ENCODE measurements around the gene CSMD2. TPM values are rescaled to one million over a fixed set of nuclear protein-coding genes. Genes with fewer than 3 reads are reported as not detected.

CSMD2 gene
- total RNA-seq, 8 experiments from 2014 or later, result 0.32 to 50.0 (median 1.2) TPM

DNA sequence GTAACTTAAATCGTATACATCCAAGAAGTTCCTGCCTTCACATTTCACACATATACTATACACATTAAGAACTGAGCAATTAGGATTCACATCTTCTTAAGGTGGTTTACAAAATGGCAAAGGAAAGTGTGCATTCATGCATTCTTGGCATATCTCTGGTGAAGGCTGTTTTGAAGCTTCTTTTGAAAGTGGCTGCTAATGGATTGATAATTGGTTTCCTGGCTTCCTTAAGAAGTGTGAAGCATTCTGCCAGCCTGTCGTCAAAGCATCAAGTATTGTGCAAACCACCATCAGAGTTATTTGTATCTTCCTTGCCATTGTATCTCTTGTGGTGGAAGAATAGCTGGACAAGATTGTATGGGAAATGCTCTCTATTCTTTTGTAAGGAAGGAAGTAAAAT is 396.2 kb downstream of the CSMD2 start:
- in situ Hi-C loops (cut with MboI; ENCODE audit: low pct_unique_long_range_greater_than_20kb in 2 of 9, low sequenced_read_pairs in 9 of 9, unreplicated experiment in 9 of 9), result no loop called here
- Histone ChIP-seq H3K4me3 (no peak overlapping the region), H3K27ac (no peak overlapping the region), H3K4me1 (replicated peaks in 1 of 2) (no peaks in the 10 kb centered on the region)
- 60 to 100% (median 94%) methylated on average over 1 to 2 of the region's 2 CpGs; no CpG with 5 or more reads in 3 of the 10 experiments for WGBS, 10 experiments
- ATAC-seq (replicated peaks in 6 of 8), result no peak

GRCh38 chr1:33768106-33768505 is 396.9 kb downstream of the CSMD2 start:
- WGBS, 10 experiments, result 13 to 80% (median 63%) methylated on average over 1 to 2 of the region's 2 CpGs; no CpG with 5 or more reads in 1 of the 10 experiments
- Histone ChIP-seq H3K27ac (no peak overlapping the region), H3K4me1 (replicated peaks in 1 of 2) (no peaks in the 10 kb centered on the region), H3K4me3 (no peak overlapping the region)
- in situ Hi-C loops (cut with MboI; ENCODE audit: low pct_unique_long_range_greater_than_20kb in 2 of 9, low sequenced_read_pairs in 9 of 9, unreplicated experiment in 9 of 9), result no loop called here
- no peak for ATAC-seq (replicated peaks in 6 of 8)

DNA sequence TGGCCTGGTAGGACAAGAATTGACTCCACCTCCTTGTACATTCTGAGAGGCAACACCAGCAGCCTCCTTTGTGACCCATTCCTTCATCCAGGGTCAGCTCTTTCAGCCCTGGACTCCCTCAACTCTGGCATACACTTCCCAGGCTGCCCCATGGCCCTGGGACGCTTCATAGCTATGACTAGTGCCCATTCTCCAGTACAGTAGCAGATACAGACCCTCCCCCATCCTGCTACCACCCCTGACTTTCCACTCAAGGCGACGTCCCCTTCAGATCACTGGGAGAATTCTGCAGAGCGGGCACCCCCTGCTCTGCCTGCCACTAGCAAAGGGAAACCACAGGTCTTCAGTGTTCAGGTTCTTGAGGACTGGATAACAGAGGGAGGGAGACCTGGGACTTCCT is 400.9 kb downstream of the CSMD2 start:
- Histone ChIP-seq H3K4me1 (replicated peaks in 1 of 2) (no peaks in the 10 kb centered on the region), H3K4me3 (no peak overlapping the region), H3K27ac (no peak overlapping the region)
- no peak for ATAC-seq (replicated peaks in 6 of 8)
- in situ Hi-C loops (cut with MboI; ENCODE audit: low pct_unique_long_range_greater_than_20kb in 2 of 9, low sequenced_read_pairs in 9 of 9, unreplicated experiment in 9 of 9), result no loop called here
- 72 to 100% (median 81%) methylated on average over 1 to 4 of the region's 4 CpGs; no CpG with 5 or more reads in 4 of the 10 experiments for WGBS, 10 experiments

- no peak overlapping the region for H3K4me3 ChIP-seq
- WGBS, 10 experiments, result 35 to 100% (median 80%) methylated on average over 1 to 3 of the region's 3 CpGs; no CpG with 5 or more reads in 3 of the 10 experiments
- H3K4me1 ChIP-seq (replicated peaks in 1 of 2), result no peaks in the 10 kb centered on the region
- peak in 2 of 8 experiments; percentile 55 to 73 for ATAC-seq (replicated peaks in 6 of 8)
- in situ Hi-C loops (cut with MboI; ENCODE audit: low pct_unique_long_range_greater_than_20kb in 2 of 9, low sequenced_read_pairs in 9 of 9, unreplicated experiment in 9 of 9), result no loop called here
- H3K27ac ChIP-seq, result no peak overlapping the region
Measured at GRCh38 chr1:33763406-33763805, 401.6 kb downstream of the CSMD2 start.

DNA sequence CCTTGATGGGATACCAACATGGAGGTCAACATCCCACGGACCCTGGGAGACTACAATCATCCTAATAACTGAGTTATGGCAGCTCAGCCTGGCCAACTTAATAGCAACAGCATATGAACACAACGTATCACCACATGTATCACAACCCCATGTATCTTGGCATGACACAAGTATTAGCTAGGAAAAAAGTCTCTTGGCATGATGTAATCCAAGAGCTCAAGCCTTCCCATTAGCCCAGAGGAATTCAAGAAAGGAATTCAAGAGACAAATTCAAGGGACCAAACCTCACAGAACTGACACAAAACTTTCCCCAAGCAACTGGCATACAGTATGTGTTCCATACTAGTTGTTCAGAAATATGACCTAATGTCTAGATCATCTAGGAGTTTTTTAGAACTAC is 402.1 kb downstream of the CSMD2 start:
- Histone ChIP-seq H3K4me3 (no peak overlapping the region), H3K4me1 (replicated peaks in 1 of 2) (no peaks in the 10 kb centered on the region), H3K27ac (no peak overlapping the region)
- ATAC-seq (replicated peaks in 6 of 8), result peak in 1 of 8 experiments; percentile 16
- in situ Hi-C loops (cut with MboI; ENCODE audit: low pct_unique_long_range_greater_than_20kb in 2 of 9, low sequenced_read_pairs in 9 of 9, unreplicated experiment in 9 of 9), result no loop called here
- WGBS, 10 experiments, result 7 to 100% (median 71%) methylated on average over 1 to 2 of the region's 2 CpGs; no CpG with 5 or more reads in 1 of the 10 experiments

GRCh38 chr1:33762109-33762830 is 402.8 kb downstream of the CSMD2 start:
- WGBS, 10 experiments, result 50 to 88% (median 60%) methylated on average over 1 of the region's 1 CpG; no CpG with 5 or more reads in 3 of the 10 experiments
- in situ Hi-C loops (cut with MboI; ENCODE audit: low pct_unique_long_range_greater_than_20kb in 2 of 9, low sequenced_read_pairs in 9 of 9, unreplicated experiment in 9 of 9), result no loop called here

DNA sequence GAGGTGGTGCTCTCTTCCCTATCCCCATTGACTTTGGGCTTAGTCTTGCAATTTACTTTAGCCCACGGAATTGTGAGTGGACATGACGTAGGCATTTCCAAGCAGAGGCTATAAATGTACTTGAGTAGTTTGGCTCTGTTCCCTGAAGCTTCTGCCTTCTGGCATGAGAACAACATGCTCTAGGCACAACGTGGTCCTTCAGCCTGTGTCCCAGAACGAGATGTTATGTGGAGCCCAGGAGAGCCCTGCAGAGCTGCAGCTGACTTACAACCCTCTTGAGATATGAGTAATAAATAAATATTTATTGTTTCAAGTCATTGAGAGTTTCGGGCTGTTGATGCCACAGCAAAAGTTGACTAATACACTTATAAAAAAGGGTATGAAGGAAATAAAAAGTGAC is 406.3 kb downstream of the CSMD2 start:
- 11 to 85% (median 73%) methylated on average over 3 to 5 of the region's 5 CpGs; no CpG with 5 or more reads in 2 of the 10 experiments for WGBS, 10 experiments
- in situ Hi-C loops (cut with MboI; ENCODE audit: low pct_unique_long_range_greater_than_20kb in 2 of 9, low sequenced_read_pairs in 9 of 9, unreplicated experiment in 9 of 9), result no loop called here
- H3K27ac ChIP-seq, result no peak overlapping the region
- ATAC-seq (replicated peaks in 6 of 8), result peak in 2 of 8 experiments; percentile 23 to 57
- no peak overlapping the region for H3K4me3 ChIP-seq
- no peaks in the 10 kb centered on the region for H3K4me1 ChIP-seq (replicated peaks in 1 of 2)

More at GRCh38 chr1:33762109-33762830, 402.8 kb downstream of the CSMD2 start:
- ATAC-seq (replicated peaks in 6 of 8), result no peak
- H3K27ac ChIP-seq, result no peak overlapping the region
- no peaks in the 10 kb centered on the region for H3K4me1 ChIP-seq (replicated peaks in 1 of 2)
- H3K4me3 ChIP-seq, result no peak overlapping the region

DNA sequence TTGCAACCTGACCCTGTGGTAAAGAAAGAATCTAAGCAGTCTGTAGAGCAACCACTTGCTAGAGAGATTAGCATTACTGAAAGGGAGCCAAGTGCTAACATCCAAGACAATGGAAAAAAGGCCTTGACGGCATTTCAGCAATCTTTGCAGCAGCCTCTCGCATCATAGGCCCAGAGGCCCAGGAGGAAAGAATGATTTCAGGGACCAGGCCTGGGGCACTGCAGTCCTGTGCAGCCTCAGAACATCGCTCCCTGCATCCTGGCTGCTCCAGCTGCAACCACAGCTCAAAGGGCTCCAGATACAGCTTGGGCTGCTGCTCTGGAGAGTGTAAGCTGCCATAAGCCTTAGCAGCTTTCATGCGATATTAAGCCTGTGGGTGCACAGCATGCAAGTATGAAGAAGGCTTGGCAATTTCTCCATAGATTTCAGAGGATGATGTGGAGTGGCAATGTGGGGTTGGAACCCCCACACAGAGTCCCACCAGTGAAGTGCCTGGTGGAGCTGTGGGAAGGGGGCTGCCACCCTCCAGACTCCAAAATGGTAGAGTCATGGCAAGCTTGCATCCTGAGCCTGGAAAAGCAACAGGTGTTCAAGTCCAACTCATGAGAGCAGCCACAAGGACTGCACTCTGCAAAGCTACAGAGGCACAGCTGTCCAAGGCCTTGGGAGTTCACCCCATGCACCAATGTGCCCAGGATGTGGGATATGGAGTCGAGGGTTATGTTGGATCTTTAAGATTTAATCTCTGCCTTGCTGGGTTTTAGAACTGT is 411.8 kb downstream of the CSMD2 start:
- Histone ChIP-seq H3K4me1 (replicated peaks in 1 of 2) (no peaks in the 10 kb centered on the region), H3K27ac (no peak overlapping the region), H3K4me3 (no peak overlapping the region)
- ATAC-seq (replicated peaks in 6 of 8), result no peak
- in situ Hi-C loops (cut with MboI; ENCODE audit: low pct_unique_long_range_greater_than_20kb in 2 of 9, low sequenced_read_pairs in 9 of 9, unreplicated experiment in 9 of 9), result no loop called here
- 60 to 100% (median 92%) methylated on average over 1 to 4 of the region's 5 CpGs; no CpG with 5 or more reads in 2 of the 10 experiments for WGBS, 10 experiments

GRCh38 chr1:33745942-33746341 is 419.1 kb downstream of the CSMD2 start:
- in situ Hi-C loops (cut with MboI; ENCODE audit: low pct_unique_long_range_greater_than_20kb in 2 of 9, low sequenced_read_pairs in 9 of 9, unreplicated experiment in 9 of 9), result loop anchor here in 1 of 9 experiments (25.0 kb wide), 1 partner anchor 366 kb away; no protein-coding TSS in a partner anchor
- no peak overlapping the region for H3K27ac ChIP-seq
- no peaks in the 10 kb centered on the region for H3K4me1 ChIP-seq (replicated peaks in 1 of 2)
- no peak for ATAC-seq (replicated peaks in 6 of 8)
- H3K4me3 ChIP-seq, result no peak overlapping the region
- 79 to 100% (median 84%) methylated on average over 1 to 4 of the region's 4 CpGs; no CpG with 5 or more reads in 3 of the 10 experiments for WGBS, 10 experiments

DNA sequence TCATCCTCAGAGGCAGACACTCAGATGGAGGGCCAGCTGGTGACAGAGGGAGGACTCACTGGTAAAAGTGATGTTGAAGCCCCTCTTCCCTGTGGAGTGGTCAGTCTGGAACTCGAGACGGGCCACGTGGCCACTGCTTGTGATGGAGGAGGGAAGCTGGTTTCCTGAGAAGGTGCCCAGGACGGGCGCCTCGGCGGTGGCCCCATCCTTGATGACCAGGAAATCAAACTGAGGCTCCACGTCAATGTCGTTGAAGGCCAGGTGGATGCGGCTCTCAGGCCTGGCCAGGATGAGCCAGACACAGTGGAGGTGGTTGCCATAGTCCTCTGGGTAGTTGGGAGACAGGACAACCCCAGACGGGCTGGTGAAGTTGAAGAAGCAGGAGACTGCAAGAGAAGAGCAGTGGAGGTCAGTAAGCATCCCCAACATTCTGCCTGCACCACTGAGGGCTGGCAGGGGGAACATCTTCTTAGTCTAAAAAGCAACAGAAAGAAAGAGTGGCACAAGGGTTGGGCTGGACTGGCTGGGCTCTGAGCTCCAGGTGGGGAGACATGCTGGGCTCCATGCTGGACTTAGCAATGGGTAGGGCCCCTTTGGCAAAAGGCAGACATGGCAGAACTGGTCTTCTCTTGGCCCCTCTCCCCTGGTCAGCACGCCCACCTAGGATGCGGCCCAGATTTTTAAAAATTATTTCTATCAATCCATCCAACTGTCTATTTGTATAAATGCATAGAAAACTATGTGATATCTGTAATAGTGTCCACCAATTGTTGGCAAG is 421.6 kb downstream of the CSMD2 start:
- in situ Hi-C loops (cut with MboI; ENCODE audit: low pct_unique_long_range_greater_than_20kb in 2 of 9, low sequenced_read_pairs in 9 of 9, unreplicated experiment in 9 of 9), result loop anchor here in 1 of 9 experiments (25.0 kb wide), 1 partner anchor 369 kb away; no protein-coding TSS in a partner anchor
- Histone ChIP-seq H3K27ac (no peak overlapping the region), H3K4me3 (no peak overlapping the region), H3K4me1 (replicated peaks in 1 of 2) (no peaks in the 10 kb centered on the region)
- no peak for ATAC-seq (replicated peaks in 6 of 8)
- 60 to 100% (median 94%) methylated on average over 1 to 13 of the region's 13 CpGs; no CpG with 5 or more reads in 5 of the 10 experiments for WGBS, 10 experiments

DNA sequence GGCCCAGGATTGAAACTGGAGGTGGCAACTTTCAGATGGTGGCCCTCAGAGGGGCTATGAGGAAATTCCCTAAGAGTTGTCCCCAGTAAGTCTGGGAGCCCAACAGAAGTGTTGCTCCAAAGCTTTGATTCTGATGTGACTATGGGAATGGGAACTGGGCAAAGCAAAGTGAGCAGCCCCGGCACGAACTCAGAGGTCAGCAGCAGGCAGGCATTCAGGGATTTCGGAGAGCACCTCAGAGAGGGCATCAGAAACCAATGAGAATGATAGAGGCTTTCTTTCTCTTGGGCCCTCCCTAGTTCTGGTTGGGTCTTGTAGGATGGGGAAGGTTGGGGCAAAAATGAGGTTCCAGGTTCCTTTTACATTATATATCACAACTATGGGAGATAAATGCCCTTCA is 422.4 kb downstream of the CSMD2 start:
- ATAC-seq (replicated peaks in 6 of 8), result no peak
- no peak overlapping the region for H3K27ac ChIP-seq
- in situ Hi-C loops (cut with MboI; ENCODE audit: low pct_unique_long_range_greater_than_20kb in 2 of 9, low sequenced_read_pairs in 9 of 9, unreplicated experiment in 9 of 9), result loop anchor here in 1 of 9 experiments (25.0 kb wide), 1 partner anchor 370 kb away; no protein-coding TSS in a partner anchor
- H3K4me3 ChIP-seq, result no peak overlapping the region
- no peaks in the 10 kb centered on the region for H3K4me1 ChIP-seq (replicated peaks in 1 of 2)
- 80 to 100% (median 94%) methylated on average over 2 to 3 of the region's 3 CpGs; no CpG with 5 or more reads in 3 of the 10 experiments for WGBS, 10 experiments

DNA sequence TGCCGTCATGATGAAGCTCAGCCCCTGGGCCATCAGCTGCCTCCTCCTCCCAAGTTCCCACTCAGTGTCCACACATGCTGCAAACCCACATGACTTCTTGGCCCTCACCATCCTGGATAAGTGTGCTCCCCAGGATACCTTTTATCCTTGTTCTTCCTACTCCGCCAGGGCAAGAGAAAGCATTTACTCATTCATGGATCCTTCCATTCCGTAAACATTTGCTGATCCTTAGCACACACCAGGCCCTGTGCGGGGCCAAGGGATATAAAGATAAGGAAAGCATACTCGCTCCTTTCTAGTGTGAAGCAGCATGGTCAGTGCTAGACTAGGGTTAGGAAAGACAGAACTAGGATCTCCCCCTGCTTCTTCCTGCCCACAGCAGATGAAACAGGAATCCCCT is 423.3 kb downstream of the CSMD2 start:
- Histone ChIP-seq H3K4me3 (no peak overlapping the region), H3K4me1 (replicated peaks in 1 of 2) (no peaks in the 10 kb centered on the region), H3K27ac (no peak overlapping the region)
- WGBS, 10 experiments, result 91 to 100% (median 97%) methylated on average over 1 to 5 of the region's 5 CpGs; no CpG with 5 or more reads in 2 of the 10 experiments
- in situ Hi-C loops (cut with MboI; ENCODE audit: low pct_unique_long_range_greater_than_20kb in 2 of 9, low sequenced_read_pairs in 9 of 9, unreplicated experiment in 9 of 9), result loop anchor here in 1 of 9 experiments (25.0 kb wide), 1 partner anchor 371 kb away; no protein-coding TSS in a partner anchor
- ATAC-seq (replicated peaks in 6 of 8), result no peak

Measured in motor neuron (in vitro differentiated cells).